NCI-H1930 (cell line): ENCODE measurements around the gene NEGR1.
A peak's percentile ranks its signal among the peaks of the same experiment; 100 is the strongest.

Source experiments
- DNase-seq, 2 experiments: peaks; one replicate each; lab custom pipeline; 2025; lab: John Stamatoyannopoulos, UW

The NEGR1 gene

DNA sequence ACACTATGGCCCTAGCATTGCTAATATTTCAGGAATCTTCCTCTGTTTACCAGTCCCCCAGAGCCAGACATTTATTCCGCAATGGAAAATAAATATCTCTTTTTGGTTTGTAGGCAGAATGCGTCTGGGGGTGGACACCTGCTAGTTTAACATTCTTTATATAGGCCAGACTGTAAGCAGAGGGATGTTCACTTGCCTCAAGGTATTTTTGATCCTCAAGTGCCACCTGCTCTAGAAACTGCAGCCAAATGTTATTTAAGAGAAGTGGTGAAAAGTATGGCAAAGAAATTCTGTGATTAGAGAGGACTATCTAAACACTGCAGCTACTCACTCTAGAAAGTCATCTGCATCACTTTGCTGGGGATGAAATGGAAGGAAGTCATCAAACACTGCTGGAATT is 164.7 kb downstream of the NEGR1 start:
- DNase-seq = no peak

DNA sequence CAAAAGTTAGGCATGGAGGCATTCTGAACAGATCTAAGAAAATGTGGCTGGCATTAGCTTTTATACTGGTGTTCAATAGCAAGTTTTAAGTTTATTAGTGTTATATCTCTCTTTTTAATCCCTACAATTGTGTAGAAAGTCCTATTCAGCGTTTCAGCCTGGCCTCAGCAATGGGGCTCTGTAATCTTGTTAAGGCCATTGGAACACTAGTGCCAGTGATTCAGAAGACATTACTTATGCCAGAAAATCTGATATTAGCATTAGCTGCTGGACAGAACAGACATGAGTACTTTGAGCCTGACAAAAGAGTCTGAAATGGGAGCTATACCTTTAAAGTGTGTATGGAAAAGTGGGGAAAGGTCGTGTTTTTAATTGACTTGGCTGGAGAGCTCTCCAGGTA is 167.0 kb downstream of the NEGR1 start:
- no peak for DNase-seq

DNA sequence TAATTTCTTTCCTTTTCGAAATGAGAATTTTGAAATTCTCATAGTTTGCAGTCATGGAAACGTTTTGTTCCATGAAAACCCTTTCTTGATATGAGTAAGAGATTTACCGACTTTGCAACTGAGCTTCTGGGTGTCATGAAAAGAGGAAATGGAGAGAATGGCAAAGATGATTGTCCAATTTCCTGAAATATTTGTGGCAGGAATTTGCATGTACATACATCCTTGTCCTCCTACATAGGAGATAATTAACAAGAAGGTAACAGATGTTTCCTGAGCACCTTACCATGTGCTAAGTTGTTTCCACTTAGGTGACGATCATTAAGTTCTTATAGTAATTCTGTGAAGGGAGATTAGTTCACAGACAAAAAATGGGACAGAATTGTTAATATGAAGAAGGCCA is 170.7 kb downstream of the NEGR1 start:
- no peak for DNase-seq

DNA sequence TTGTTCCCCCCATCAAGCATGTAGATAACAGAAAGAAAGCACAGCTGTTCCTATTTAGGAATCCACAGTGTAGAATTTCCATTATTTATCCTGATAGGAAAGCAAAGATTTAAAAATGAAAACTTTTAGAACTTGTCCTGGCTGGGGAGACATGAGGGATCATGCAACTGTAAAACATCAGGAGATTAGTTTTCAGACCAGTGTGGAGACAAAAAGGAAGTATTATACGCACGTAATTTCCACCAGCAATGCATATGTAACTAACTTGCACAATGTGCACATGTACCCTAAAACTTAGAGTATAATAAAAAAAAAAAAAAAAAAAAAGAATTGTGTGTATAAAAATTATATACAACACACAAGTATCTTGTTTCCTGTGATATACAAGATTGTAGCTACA is 172.4 kb downstream of the NEGR1 start:
- no peak for DNase-seq

DNA sequence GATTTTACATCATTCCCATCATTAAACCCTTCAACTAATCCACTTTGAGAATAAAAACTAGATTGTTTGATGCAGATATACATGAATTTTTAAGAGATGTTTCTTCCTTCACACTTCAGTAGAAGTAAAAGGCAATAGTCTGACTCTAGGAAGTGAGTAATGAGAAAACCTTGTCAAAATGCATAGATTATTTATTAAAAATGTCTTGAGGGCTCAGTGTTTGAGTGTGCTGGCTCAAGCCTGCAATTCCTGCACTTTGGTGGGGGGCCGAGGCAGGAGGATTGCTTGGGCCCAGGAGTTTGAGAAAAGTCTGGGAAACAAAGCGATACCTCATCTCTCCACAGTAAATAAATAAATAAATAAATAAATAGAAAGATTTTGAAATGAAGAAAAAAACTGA is 177.1 kb downstream of the NEGR1 start:
- no peak for DNase-seq

- DNase-seq = no peak
Measured at GRCh38 chr1:72101840-72102632, 180.3 kb downstream of the NEGR1 start.

- no peak for DNase-seq
Measured at GRCh38 chr1:72100771-72101170, 181.6 kb downstream of the NEGR1 start.

- DNase-seq = no peak
Measured at GRCh38 chr1:72097851-72098570, 184.3 kb downstream of the NEGR1 start.

GRCh38 chr1:72094209-72094608 is 188.1 kb downstream of the NEGR1 start:
- DNase-seq = no peak

DNA sequence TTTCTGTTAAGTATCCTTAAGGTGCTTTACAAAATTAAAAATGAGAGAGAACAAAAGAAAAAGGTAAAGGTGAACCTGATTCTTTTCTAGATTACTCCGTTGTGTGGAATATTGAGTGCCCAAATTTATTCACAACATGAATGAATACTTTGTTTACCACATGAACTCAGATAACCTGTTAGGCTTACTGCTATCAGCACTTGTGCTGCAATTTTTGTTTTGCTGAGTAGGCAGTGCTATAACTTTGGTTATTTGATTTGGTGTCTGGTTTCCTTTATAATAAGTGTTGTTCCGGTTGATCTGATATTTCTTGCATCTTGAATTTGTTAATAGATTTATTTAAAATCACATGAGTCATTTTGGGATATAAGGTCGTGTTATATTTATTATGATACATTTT is 195.9 kb downstream of the NEGR1 start:
- DNase-seq = no peak

DNA sequence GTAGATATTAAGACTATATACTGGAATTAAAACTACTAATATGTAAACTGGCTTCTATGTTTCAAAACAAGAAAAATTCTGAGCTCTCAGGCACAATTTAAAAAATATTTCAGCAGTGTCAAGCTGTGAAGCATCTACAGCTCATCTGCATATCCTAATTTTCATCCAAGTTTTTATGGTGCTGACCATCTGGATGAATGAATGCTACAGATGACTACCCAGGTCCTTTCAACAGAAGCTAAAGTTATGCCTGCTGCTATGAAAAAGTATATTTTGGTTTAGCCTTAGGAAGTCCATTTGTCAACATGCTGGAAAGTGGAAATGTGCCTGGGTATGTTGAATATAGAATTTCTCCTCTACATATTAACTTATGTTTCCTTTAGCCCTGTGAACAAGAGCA is 206.9 kb downstream of the NEGR1 start:
- no peak for DNase-seq

- DNase-seq = no peak
Measured at GRCh38 chr1:72066431-72066830, 215.9 kb downstream of the NEGR1 start.

- DNase-seq = no peak
Measured at GRCh38 chr1:72064196-72065075, 217.9 kb downstream of the NEGR1 start.

GRCh38 chr1:72063364-72064044 is 218.8 kb downstream of the NEGR1 start:
- no peak for DNase-seq

GRCh38 chr1:72062584-72062983 is 219.8 kb downstream of the NEGR1 start:
- DNase-seq = no peak

- no peak for DNase-seq
Measured at GRCh38 chr1:72060466-72061245, 221.7 kb downstream of the NEGR1 start.

GRCh38 chr1:72056516-72056915 is 225.8 kb downstream of the NEGR1 start:
- no peak for DNase-seq

DNA sequence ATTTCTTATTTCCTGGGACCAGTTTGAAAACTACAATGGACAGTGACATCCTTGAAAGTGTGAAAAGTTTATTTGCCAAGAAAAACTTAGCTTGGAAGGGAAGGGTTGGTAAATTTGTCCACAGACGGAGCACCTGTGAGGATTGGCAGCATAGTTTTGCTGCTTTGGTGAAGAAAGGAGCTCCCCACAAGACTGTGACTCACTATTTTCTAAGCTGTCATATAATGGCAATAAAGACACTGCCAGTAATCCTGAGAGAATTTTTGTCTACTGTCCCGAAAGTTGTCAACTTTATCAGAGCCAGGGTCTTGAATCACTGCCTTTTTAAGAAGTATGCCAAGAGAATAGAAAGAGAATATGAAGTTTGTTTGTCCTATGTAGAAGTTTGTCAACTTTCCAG is 230.8 kb downstream of the NEGR1 start:
- DNase-seq = no peak

GRCh38 chr1:72050551-72050950 is 231.8 kb downstream of the NEGR1 start:
- DNase-seq = no peak

DNA sequence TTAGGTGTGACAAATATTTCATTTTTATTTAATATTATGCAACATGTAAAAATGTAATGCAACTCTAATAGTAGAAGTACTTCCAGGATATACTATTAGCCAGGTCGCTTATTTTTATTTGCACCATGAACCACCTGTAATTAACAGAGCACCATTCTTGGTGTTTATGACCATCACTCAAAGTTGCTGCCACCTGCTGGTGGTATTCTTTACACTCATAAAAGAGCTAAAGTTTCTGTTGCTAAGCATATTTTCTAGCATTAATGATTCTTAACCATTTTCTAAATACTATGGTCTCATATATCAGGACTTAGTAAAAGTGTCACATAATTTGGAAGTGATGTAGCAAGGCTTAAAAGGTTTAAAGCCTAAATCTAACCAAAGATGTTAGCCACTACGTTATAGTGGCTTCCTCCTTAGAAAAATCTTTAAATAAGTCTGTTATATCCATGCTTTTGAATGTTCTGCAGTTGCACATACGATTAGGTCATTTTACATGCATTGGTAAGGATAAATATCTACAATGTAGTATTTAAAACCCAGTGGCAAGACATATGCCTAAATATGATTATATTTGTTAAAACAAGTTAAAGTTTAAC is 244.5 kb downstream of the NEGR1 start:
- peak in 1 of 2 experiments; percentile 0 for DNase-seq

GRCh38 chr1:72034827-72035226 is 247.5 kb downstream of the NEGR1 start:
- no peak for DNase-seq
